Measurements from ENCODE around the gene LINGO1.

Gene LINGO1

GRCh38 chr15:77631745-77632533 lies 773 bp downstream of the LINGO1 start:
- no peak for DNase-seq (ENCODE audit: low read depth in 2 of 2)

DNA sequence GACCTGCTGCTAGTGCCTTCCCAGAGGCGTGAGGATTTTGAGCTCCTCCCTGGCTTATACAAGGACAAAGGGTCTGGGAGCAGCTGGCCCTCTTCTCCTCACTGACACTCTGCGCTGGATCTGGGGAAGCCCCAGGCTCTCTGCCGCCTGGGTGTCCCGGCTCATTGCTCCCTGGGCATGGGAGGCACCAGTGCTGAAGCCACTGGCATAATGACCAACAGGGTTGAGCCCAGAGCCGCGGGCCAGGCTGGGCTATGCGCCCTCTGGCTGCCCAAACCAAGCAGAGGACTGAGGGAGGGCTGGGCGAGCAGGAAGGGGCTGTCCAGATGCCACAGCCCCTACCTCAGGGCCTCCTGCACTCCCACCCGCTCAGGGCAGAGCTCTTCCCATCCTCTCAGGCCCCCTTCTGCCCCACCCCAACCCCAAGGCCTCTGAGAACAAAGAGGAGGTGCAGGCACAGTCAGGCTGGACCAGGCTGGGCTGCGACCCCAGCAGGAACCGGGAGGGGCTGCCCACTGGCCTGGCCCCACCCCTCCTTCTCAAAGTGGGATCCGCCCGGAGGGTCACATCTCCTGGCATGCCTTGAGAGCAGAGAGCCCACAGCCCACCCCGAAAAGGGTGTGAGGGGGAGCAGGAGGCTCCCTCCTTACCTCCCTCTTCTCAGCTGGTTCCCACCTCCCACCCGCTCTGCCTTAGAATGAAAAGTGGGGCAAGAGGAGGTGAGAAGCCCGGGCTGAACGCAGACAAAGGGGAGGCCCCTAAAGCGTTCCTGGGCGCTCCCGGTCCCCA lies 1.6 kb downstream of the LINGO1 start:
- DNase-seq (ENCODE audit: low read depth in 2 of 2) = no peak

DNA sequence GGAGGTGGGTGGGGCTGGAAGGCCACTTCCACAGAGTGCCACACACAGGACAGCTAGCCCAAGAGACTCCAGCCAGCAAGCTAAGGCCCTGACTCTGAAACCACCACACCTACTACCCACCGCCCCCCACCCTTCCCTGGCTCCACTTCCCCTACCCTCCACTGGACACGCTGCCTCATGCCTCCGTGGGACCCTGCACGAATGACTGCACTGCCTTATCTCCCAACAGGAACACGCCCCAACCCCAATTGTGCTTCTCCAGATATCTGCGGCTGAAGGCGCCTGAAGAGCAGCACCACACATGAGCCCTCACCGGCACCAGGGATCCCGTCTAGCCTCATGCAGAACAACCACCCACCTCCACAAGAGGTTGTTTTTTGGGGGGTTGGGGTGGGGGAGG lies 2.7 kb downstream of the LINGO1 start:
- no peak for DNase-seq (ENCODE audit: low read depth in 2 of 2)

- no peak for DNase-seq (ENCODE audit: low read depth in 2 of 2)
Observed at GRCh38 chr15:77629070-77630030, 3.4 kb downstream of the LINGO1 start.

- DNase-seq (ENCODE audit: low read depth in 2 of 2) = no peak
Observed at GRCh38 chr15:77628010-77628409, 4.7 kb downstream of the LINGO1 start.

GRCh38 chr15:77627581-77627980 lies 5.1 kb downstream of the LINGO1 start:
- DNase-seq (ENCODE audit: low read depth in 2 of 2) = no peak

- DNase-seq (ENCODE audit: low read depth in 2 of 2) = no peak
Observed at GRCh38 chr15:77627067-77627466, 5.6 kb downstream of the LINGO1 start.

GRCh38 chr15:77626002-77626401 lies 6.7 kb downstream of the LINGO1 start:
- no peak for DNase-seq (ENCODE audit: low read depth in 2 of 2)

GRCh38 chr15:77625376-77625775 lies 7.3 kb downstream of the LINGO1 start:
- DNase-seq (ENCODE audit: low read depth in 2 of 2) = no peak

GRCh38 chr15:77624868-77625267 lies 7.8 kb downstream of the LINGO1 start:
- no peak for DNase-seq (ENCODE audit: low read depth in 2 of 2)

- DNase-seq (ENCODE audit: low read depth in 2 of 2) = no peak
Observed at GRCh38 chr15:77623755-77624524, 8.8 kb downstream of the LINGO1 start.

GRCh38 chr15:77622934-77623754 lies 9.6 kb downstream of the LINGO1 start:
- DNase-seq (ENCODE audit: low read depth in 2 of 2) = no peak

- no peak for DNase-seq (ENCODE audit: low read depth in 2 of 2)
Observed at GRCh38 chr15:77622209-77622933, 10.3 kb downstream of the LINGO1 start.

GRCh38 chr15:77621847-77622208 lies 10.9 kb downstream of the LINGO1 start:
- DNase-seq (ENCODE audit: low read depth in 2 of 2) = no peak

GRCh38 chr15:77620960-77621647 lies 11.6 kb downstream of the LINGO1 start:
- no peak for DNase-seq (ENCODE audit: low read depth in 2 of 2)

- DNase-seq (ENCODE audit: low read depth in 2 of 2) = no peak
Observed at GRCh38 chr15:77620297-77620696, 12.4 kb downstream of the LINGO1 start.

DNA sequence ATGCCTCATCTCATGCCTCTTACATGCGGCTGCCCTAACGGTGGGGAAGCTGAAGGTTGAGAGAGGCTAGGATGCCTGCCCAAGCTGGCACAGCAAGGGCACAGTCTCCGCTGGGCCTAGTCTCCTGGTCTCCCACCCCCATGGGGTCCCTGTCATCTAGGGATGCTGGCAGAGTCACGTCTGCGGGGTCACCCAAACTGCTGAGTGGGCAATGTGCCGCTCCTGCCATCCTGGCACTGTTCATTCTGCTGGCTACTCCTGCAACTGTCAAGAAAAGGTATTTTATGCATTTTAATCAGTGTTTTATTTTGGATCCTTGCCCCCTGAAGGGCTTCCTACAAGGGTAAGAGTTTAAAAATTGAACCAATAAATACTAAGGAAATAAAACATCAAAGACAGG lies 12.8 kb downstream of the LINGO1 start:
- DNase-seq (ENCODE audit: low read depth in 2 of 2) = no peak

DNA sequence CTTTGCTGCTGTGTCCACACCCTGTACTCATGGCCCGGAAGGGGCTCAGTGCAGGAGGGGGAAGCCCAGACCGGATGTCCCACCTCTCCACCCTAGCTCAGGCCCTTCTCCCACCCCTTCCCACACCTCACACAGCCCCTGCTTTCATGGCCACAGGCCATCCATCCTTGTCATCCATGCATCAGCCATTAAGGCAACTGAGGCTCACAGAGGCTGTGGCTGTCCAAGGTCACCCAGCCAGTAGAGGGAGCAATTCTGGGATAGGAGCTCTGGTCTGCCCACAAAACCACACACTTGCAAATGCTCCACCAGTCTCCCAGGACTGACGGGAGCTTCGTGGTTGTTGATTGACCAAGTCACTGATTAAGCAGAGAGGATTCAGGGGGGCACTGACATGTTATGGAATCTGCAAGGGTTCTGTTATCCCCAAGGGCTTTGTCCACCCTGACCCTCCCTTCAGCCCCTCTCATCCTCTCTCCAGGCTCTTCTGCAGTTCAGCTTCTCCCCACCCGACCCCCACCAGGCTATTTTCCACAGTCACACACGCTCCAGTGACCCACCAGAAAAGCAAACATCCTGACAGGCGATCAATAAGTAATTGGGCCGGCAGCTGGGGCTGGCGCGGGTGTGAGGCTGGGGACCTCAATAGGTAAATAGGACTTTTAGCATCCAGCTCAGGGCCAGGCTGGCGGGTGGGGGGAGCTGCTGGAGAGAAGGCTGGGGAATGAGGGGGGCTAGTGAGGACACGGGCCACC lies 15.1 kb downstream of the LINGO1 start:
- no peak for DNase-seq (ENCODE audit: low read depth in 2 of 2)

Measured in stimulated activated CD8-positive, alpha-beta memory T cell treated with anti-CD3 and anti-CD28 coated beads, Interleukin-2, amount 100 ng/mL, for 48 hours (primary cell).